Left ventricle myocardium inferior (tissue), 1 donor: ENCODE results near the gene CREB5. TPM values are rescaled to one million over a fixed set of nuclear protein-coding genes. Genes with fewer than 3 reads are reported as not detected.
"Not testable (repeated sequence)": the region's sequence is repeated elsewhere in the genome, so short reads cannot be mapped to it uniquely, and the experiment has no call there.

Source experiments
- DNase-seq: peaks from one replicate; pipeline ENCODE4 v3.0.0-alpha.2; 2020
- H3K27ac ChIP-seq: fragments of 200-600 bp; replicated peaks from 2 replicates; pipeline ENCODE4 v1.8.0; 2021
- H3K27me3 ChIP-seq: fragments of 200-600 bp; 2 replicates; pipeline ENCODE4 v1.8.0; 2021; ENCODE audit warnings: low read depth
- H3K36me3 ChIP-seq: fragments of 200-600 bp; 2 replicates; pipeline ENCODE4 v1.8.0; 2021
- H3K4me1 ChIP-seq: fragments of 200-600 bp; 2 replicates; pipeline ENCODE4 v1.8.0; 2021
- H3K4me3 ChIP-seq: fragments of 200-600 bp; 2 replicates; pipeline ENCODE4 v1.8.0; 2021; ENCODE audit warnings: mild to moderate bottlenecking, moderate library complexity
- H3K9me3 ChIP-seq: fragments of 200-600 bp; replicated peaks from 2 replicates; pipeline ENCODE4 v1.8.0; 2021
- CTCF ChIP-seq: fragments of 200-600 bp; IDR thresholded peaks from 2 replicates; pipeline ENCODE4 v1.8.0; 2021; ENCODE audit warnings: antibody characterized with exemption, mild to moderate bottlenecking, borderline replicate concordance
- intact Hi-C: fragments of 100-400 bp; cut with micrococcal nuclease; formaldehyde crosslinking; loops from one replicate; pipeline ENCODE4 v1.11.0; 2022
- total RNA-seq: library from RNA; stranded (reverse); fragmentation: NEBNext Ultra II Directional; extraction: Animal tissue kit (Norgen Biotek cat#: 25700); gene quantifications from one replicate; pipeline ENCODE4 v1.2.1, GENCODE V29; 2021
- donor health status: DM: no; HTN: yes; CAD: no; lungs with severe emphysema.

Gene CREB5
- total RNA-seq, 1 donor from 2014 or later, result 9.8 TPM

- Histone ChIP-seq H3K36me3 (no peaks in the 10 kb centered on the region), H3K27ac (no peak overlapping the region), H3K9me3 (peaks cover 19% of the 10 kb centered on the region), H3K4me1 (peaks cover 28% of the 10 kb centered on the region), H3K4me3 (no peak overlapping the region), H3K27me3 (no peaks in the 10 kb centered on the region)
- intact Hi-C loops, result no loop called here
- no peak for DNase-seq
- TF ChIP-seq CTCF, result no peak
These were observed 138.4 kb downstream of the CREB5 start for GRCh38 chr7:28550580-28551186.

GRCh38 chr7:28551331-28551730 lies 139.0 kb downstream of the CREB5 start:
- intact Hi-C loops, result no loop called here
- Histone ChIP-seq H3K27ac (no peak overlapping the region), H3K4me3 (no peak overlapping the region), H3K27me3 (no peaks in the 10 kb centered on the region), H3K4me1 (peaks cover 28% of the 10 kb centered on the region), H3K9me3 (peaks cover 12% of the 10 kb centered on the region), H3K36me3 (no peaks in the 10 kb centered on the region)
- TF ChIP-seq CTCF, result no peak
- no peak for DNase-seq

- intact Hi-C loops, DNase-seq, H3K27me3 ChIP-seq, H3K27ac ChIP-seq, H3K4me3 ChIP-seq, H3K36me3 ChIP-seq, H3K9me3 ChIP-seq: not testable (repeated sequence)
- peaks cover 28% of the 10 kb centered on the region for H3K4me1 ChIP-seq
These were observed 139.4 kb downstream of the CREB5 start for GRCh38 chr7:28551766-28552165.

- DNase-seq, result no peak
- peaks cover 25% of the 10 kb centered on the region for H3K4me1 ChIP-seq
- no peak for TF ChIP-seq CTCF
- H3K4me3 ChIP-seq, result no peak overlapping the region
- intact Hi-C loops, result no loop called here
- no peak overlapping the region for H3K27ac ChIP-seq
- H3K27me3 ChIP-seq, result no peaks in the 10 kb centered on the region
- no peaks in the 10 kb centered on the region for H3K9me3 ChIP-seq
- H3K36me3 ChIP-seq, result no peaks in the 10 kb centered on the region
These were observed 142.6 kb downstream of the CREB5 start for GRCh38 chr7:28554802-28555471.

- intact Hi-C loops, result no loop called here
- no peak for DNase-seq
- Histone ChIP-seq H3K27ac (no peak overlapping the region), H3K9me3 (no peaks in the 10 kb centered on the region), H3K4me1 (peaks cover 25% of the 10 kb centered on the region), H3K36me3 (no peaks in the 10 kb centered on the region), H3K4me3 (no peak overlapping the region), H3K27me3 (no peaks in the 10 kb centered on the region)
- TF ChIP-seq CTCF, result no peak
These were observed 143.7 kb downstream of the CREB5 start for GRCh38 chr7:28556025-28556424.

- intact Hi-C loops, result no loop called here
- TF ChIP-seq CTCF, result no peak
- Histone ChIP-seq H3K4me1 (peaks cover 19% of the 10 kb centered on the region), H3K27ac (no peak overlapping the region), H3K4me3 (no peak overlapping the region), H3K9me3 (no peaks in the 10 kb centered on the region), H3K36me3 (no peaks in the 10 kb centered on the region), H3K27me3 (no peaks in the 10 kb centered on the region)
- DNase-seq, result no peak
These were observed 144.4 kb downstream of the CREB5 start for GRCh38 chr7:28556671-28557070.
